HEK293T (cell line): Measurements from ENCODE around the gene GABPB2.

Source experiments
- BHLHE40 ChIP-seq: fragments of 450-650 bp; IDR thresholded peaks from 2 replicates; pipeline ENCODE4 v1.6.1; 2016; ENCODE audit warnings: mild to moderate bottlenecking, moderate library complexity, borderline replicate concordance
- FOXA1 ChIP-seq: fragments of 450-650 bp; IDR thresholded peaks from 2 replicates; pipeline ENCODE4 v1.6.1; 2016; ENCODE audit warnings: mild to moderate bottlenecking
- L3MBTL2 ChIP-seq: fragments of 450-650 bp; conservative IDR thresholded peaks from 2 replicates; pipeline ENCODE4 v1.6.1; 2016; ENCODE audit warnings: mild to moderate bottlenecking
- SP1 ChIP-seq: fragments of 450-650 bp; IDR thresholded peaks from 2 replicates; pipeline ENCODE4 v1.6.1; 2017
- SUZ12 ChIP-seq: fragments of 450-650 bp; IDR thresholded peaks from 2 replicates; pipeline ENCODE4 v1.6.1; 2016; ENCODE audit warnings: mild to moderate bottlenecking
- TARDBP ChIP-seq: fragments of 450-650 bp; IDR thresholded peaks from 2 replicates; pipeline ENCODE4 v1.6.1; 2016

DNA sequence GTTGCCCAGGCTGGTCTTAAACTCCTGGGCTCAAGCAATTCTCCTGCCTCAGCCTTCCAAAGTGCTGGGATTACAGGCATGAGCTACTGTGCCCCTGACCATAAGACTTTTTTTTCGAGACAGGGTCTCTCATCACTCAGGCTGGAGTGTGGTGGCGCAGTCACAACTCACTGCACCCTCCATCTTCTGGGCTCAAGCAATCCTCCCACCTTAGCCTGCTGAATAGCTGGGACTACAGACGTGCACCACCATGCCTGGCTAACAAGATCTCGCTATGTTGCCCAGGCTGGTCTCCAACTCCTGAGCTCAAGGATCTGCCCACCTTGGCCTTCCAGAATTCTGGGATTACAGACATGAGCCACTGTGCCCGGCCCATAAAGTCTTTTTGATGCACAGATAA is 21.1 kb upstream of the GABPB2 start:
- TF ChIP-seq BHLHE40, result no peak
- TF ChIP-seq FOXA1, result no peak
- no peak for TF ChIP-seq SUZ12
- TF ChIP-seq L3MBTL2, result no peak
- no peak for TF ChIP-seq SP1
- TF ChIP-seq TARDBP, result no peak
